ENCODE results near the gene RUBCN.
A peak's percentile ranks its signal among the peaks of the same experiment; 100 is the strongest.
"Not testable (repeated sequence)": the region's sequence is repeated elsewhere in the genome, so short reads cannot be mapped to it uniquely, and the experiment has no call there.

The RUBCN gene

GRCh38 chr3:197657541-197658292 is 79.0 kb downstream of the RUBCN start:
- DNase-seq (ENCODE audit: low spot score) = not testable (repeated sequence)

GRCh38 chr3:197656960-197657359 is 79.7 kb downstream of the RUBCN start:
- not testable (repeated sequence) for DNase-seq (ENCODE audit: low spot score)

GRCh38 chr3:197656129-197656528 is 80.6 kb downstream of the RUBCN start:
- DNase-seq (ENCODE audit: low spot score) = not testable (repeated sequence)

GRCh38 chr3:197654998-197655330 is 81.7 kb downstream of the RUBCN start:
- not testable (repeated sequence) for DNase-seq (ENCODE audit: low spot score)

- DNase-seq (ENCODE audit: low spot score) = not testable (repeated sequence)
Measured at GRCh38 chr3:197654090-197654997, 82.4 kb downstream of the RUBCN start.

GRCh38 chr3:197652860-197653259 is 83.8 kb downstream of the RUBCN start:
- not testable (repeated sequence) for DNase-seq (ENCODE audit: low spot score)

- not testable (repeated sequence) for DNase-seq (ENCODE audit: low spot score)
Measured at GRCh38 chr3:197647649-197648048, 89.1 kb downstream of the RUBCN start.

- DNase-seq (ENCODE audit: low spot score) = not testable (repeated sequence)
Measured at GRCh38 chr3:197647191-197647590, 89.5 kb downstream of the RUBCN start.

- not testable (repeated sequence) for DNase-seq (ENCODE audit: low spot score)
Measured at GRCh38 chr3:197646294-197646693, 90.4 kb downstream of the RUBCN start.

- not testable (repeated sequence) for DNase-seq (ENCODE audit: low spot score)
Measured at GRCh38 chr3:197637556-197637955, 99.1 kb downstream of the RUBCN start.

GRCh38 chr3:197631989-197632388 is 104.7 kb downstream of the RUBCN start:
- not testable (repeated sequence) for DNase-seq (ENCODE audit: low spot score)

- not testable (repeated sequence) for DNase-seq (ENCODE audit: low spot score)
Measured at GRCh38 chr3:197630766-197631165, 105.9 kb downstream of the RUBCN start.

GRCh38 chr3:197629286-197629685 is 107.4 kb downstream of the RUBCN start:
- not testable (repeated sequence) for DNase-seq (ENCODE audit: low spot score)

GRCh38 chr3:197627772-197628523 is 108.8 kb downstream of the RUBCN start:
- DNase-seq (ENCODE audit: low spot score) = peak; percentile 48

GRCh38 chr3:197627158-197627771 is 109.4 kb downstream of the RUBCN start:
- DNase-seq (ENCODE audit: low spot score) = not testable (repeated sequence)

GRCh38 chr3:197626404-197627157 is 110.1 kb downstream of the RUBCN start:
- DNase-seq (ENCODE audit: low spot score) = not testable (repeated sequence)

- not testable (repeated sequence) for DNase-seq (ENCODE audit: low spot score)
Measured at GRCh38 chr3:197621478-197621877, 115.2 kb downstream of the RUBCN start.
